Fibroblast of lung (primary cell): Measurements from ENCODE around the gene SOX1. TPM values are rescaled to one million over a fixed set of nuclear protein-coding genes. Genes with fewer than 3 reads are reported as not detected.

Experiments
- DNase-seq, 2 donors: peaks; one replicate each; pipeline versions ENCODE4 v3.0.0 to v3.0.0-alpha.2; 2010; ENCODE audit warnings: low read depth in 2 of 2
- H2AFZ ChIP-seq: 2 replicates; pipeline ENCODE4 v1.5.1; 2012; ENCODE audit warnings: low read length, control low read depth, inconsistent platforms
- H3K27ac ChIP-seq: 2 replicates; pipeline ENCODE4 v1.5.1; 2011; ENCODE audit warnings: low read length, control low read depth; ENCODE audit not compliant: insufficient read depth
- H3K27me3 ChIP-seq: 2 replicates; pipeline ENCODE4 v1.5.1; 2011; ENCODE audit warnings: mild to moderate bottlenecking, low read length; ENCODE audit not compliant: control insufficient read depth, insufficient read depth
- H3K36me3 ChIP-seq: 2 replicates; pipeline ENCODE4 v1.5.1; 2011; ENCODE audit warnings: low read length; ENCODE audit not compliant: control insufficient read depth, insufficient read depth
- H3K4me1 ChIP-seq: 2 replicates; pipeline ENCODE4 v1.5.1; 2011; ENCODE audit warnings: low read length; ENCODE audit not compliant: control insufficient read depth, insufficient read depth; ENCODE audit errors: extremely low read depth
- H3K4me2 ChIP-seq: 2 replicates; pipeline ENCODE4 v1.5.1; 2011; ENCODE audit warnings: low read length, control low read depth; ENCODE audit not compliant: insufficient read depth; ENCODE audit errors: extremely low read depth
- H3K4me3 ChIP-seq, 4 experiments: fragments of 200-600 bp in 1 of 4; sonication (generic) in 1 of 4; replicated peaks in 1 of 4; 2 replicates each; pipeline ENCODE4 v1.5.1; 2011 to 2016; ENCODE audit warnings: low read length in 4 of 4, low read depth in 3 of 4, mild to moderate bottlenecking in 3 of 4, control low read depth in 2 of 4, inconsistent platforms in 1 of 4, mixed read lengths in 1 of 4; ENCODE audit not compliant: insufficient read depth in 1 of 4; ENCODE audit errors: control extremely low read depth in 1 of 4
- H3K79me2 ChIP-seq: 2 replicates; pipeline ENCODE4 v1.5.1; 2012; ENCODE audit warnings: mild to moderate bottlenecking, low read length, inconsistent platforms; ENCODE audit not compliant: control insufficient read depth, insufficient read depth
- H3K9ac ChIP-seq: 2 replicates; pipeline ENCODE4 v1.5.1; 2011; ENCODE audit warnings: mild to moderate bottlenecking, low read length, control low read depth; ENCODE audit not compliant: insufficient read depth
- H3K9me3 ChIP-seq: 2 replicates; pipeline ENCODE4 v1.5.1; 2012; ENCODE audit warnings: low read depth, low read length; ENCODE audit not compliant: control insufficient read depth, insufficient read depth
- H4K20me1 ChIP-seq: 2 replicates; pipeline ENCODE4 v1.5.1; 2011; ENCODE audit warnings: low read length; ENCODE audit not compliant: control insufficient read depth, insufficient read depth; ENCODE audit errors: extremely low read depth
- CTCF ChIP-seq, 2 donors: IDR thresholded peaks in 1 of 2; conservative IDR thresholded peaks in 1 of 2; 1 replicate in 1 of 2; 2 replicates in 1 of 2; pipeline ENCODE4 v1.5.1; 2011 to 2012; ENCODE audit warnings: low read length in 2 of 2, control low read depth in 1 of 2, inconsistent platforms in 1 of 2, low read depth in 1 of 2, mild to moderate bottlenecking in 1 of 2
- EZH2 ChIP-seq: IDR thresholded peaks from 2 replicates; pipeline ENCODE4 v1.5.1; 2012; ENCODE audit warnings: low read length, control low read depth, mild to moderate bottlenecking; ENCODE audit errors: missing control alignments
- polyA plus RNA-seq, 2 donors: library from polyadenylated mRNA; depleted of rRNA in 1 of 2; stranded (reverse) in 1 of 2; unstranded in 1 of 2; fragments of >200 nt; gene quantifications; 2 replicates each; pipeline ENCODE4 v1.2.1, GENCODE V29; 2011 to 2012; ENCODE audit warnings: missing spikeins in 1 of 2
- total RNA-seq: library from RNA; depleted of rRNA; stranded (reverse); fragments of >200 nt; gene quantifications from 2 replicates; pipeline ENCODE4 v1.2.1, GENCODE V29; 2014

The SOX1 gene
- total and polyA plus RNA-seq, 2 donors (not counting 1 experiment from before 2014, with no cell fraction given): not detected

- H3K27ac ChIP-seq: no peak overlapping the region
- no peak overlapping the region for H3K9ac ChIP-seq
- no peak for TF ChIP-seq EZH2
- no peak for TF ChIP-seq CTCF (conservative IDR thresholded peaks at IDR 0.05 in 1 of 2, IDR thresholded peaks at IDR 0.05 in 1 of 2; ENCODE audit: low read depth in 1 of 2, low read length in 2 of 2)
- H3K9me3 ChIP-seq: no peaks in the 10 kb centered on the region
- H3K4me1 ChIP-seq: no peaks in the 10 kb centered on the region
- DNase-seq: no peak
- H3K4me2 ChIP-seq: no peak overlapping the region
- H3K27me3 ChIP-seq: peaks cover 54% of the 10 kb centered on the region
- H4K20me1 ChIP-seq: no peaks in the 10 kb centered on the region
- H3K4me3 ChIP-seq: no peak overlapping the region
- no peaks in the 10 kb centered on the region for H3K36me3 ChIP-seq
- H2AFZ ChIP-seq: no peak overlapping the region
- no peaks in the 10 kb centered on the region for H3K79me2 ChIP-seq
Observed at GRCh38 chr13:112061367-112062061, 5.4 kb upstream of the SOX1 start.

DNA sequence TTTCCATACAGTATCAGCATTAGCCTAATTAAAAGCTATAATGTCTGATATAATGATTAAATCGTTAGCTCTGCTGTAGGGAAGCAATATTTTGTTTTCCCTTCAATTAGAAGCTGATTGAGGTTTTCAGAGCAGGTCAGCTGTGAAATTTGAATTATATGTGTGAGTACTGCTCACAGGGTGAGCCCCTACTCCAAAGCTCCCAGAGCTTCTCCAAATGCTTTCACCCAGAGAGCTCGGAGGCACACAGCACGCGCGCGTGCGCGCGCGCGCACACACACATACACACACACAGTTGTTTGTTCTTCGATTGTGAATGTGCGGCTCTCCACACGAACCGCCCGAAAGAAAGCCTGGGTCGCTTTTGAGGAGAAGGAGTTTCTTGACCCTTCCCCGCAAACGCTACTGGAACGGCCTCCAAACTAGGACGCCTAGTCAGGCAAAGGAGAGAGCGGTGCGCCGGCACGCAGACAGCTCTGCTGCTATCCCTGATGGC, 4.8 kb upstream of the SOX1 start:
- Histone ChIP-seq H2AFZ (no peak overlapping the region), H3K27me3 (peaks cover 48% of the 10 kb centered on the region), H3K9me3 (no peaks in the 10 kb centered on the region), H3K4me1 (no peaks in the 10 kb centered on the region), H3K79me2 (no peaks in the 10 kb centered on the region), H3K4me2 (no peak overlapping the region), H3K4me3 (no peak overlapping the region), H3K27ac (no peak overlapping the region), H4K20me1 (no peaks in the 10 kb centered on the region), H3K9ac (no peak overlapping the region), H3K36me3 (no peaks in the 10 kb centered on the region)
- no peak for TF ChIP-seq EZH2
- no peak for TF ChIP-seq CTCF (conservative IDR thresholded peaks at IDR 0.05 in 1 of 2, IDR thresholded peaks at IDR 0.05 in 1 of 2; ENCODE audit: low read depth in 1 of 2, low read length in 2 of 2)
- no peak for DNase-seq

DNA sequence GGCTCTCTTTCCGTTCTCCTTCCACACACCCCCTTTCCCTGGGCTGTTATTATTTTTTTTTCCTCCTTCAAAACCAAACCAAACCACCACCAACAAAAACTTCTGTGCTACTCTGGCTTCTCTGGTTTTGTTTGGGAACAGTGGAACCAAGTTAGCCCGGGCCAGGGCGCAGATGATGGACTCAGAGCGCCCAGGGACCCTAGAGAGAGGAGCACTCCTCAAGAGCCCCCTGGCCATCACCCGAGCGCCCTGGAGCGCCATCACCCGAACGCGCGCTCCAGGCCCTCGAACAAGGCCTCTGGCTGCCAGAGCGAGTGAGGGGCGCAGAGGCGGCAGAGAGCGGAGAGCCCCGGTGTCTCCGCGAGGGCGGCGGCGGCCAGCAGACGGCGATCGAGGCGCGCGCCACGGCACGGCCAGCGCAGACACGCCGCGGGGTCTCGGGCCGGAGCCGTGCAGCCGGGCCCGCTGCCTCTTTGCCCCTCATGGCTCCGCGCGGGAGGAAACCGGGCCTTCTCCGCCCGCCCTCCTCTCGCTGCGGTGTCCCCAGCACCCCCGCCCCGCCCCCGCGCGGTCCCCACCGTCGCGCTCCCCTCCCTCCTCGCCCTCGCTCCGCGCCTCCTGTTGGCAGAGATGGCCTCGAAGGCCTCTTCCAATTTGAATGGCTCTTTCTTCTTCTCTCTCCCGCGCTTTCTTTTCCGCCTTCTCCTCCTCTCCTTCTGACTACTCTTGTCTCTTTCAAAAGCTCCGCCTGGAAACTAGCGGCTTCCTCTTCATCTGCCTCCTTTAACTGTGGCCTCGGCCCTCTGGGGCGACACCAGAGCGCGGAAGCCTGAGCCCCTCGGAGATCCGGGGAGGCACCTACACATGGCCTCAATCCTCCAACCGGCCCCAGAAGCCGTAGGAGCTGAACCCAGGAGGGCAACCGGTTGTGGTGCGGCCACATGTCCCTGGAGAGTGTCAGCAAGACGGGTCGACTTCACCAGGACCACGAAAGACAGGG, 4.1 kb upstream of the SOX1 start:
- no peak for DNase-seq
- Histone ChIP-seq H4K20me1 (no peaks in the 10 kb centered on the region), H3K9me3 (no peaks in the 10 kb centered on the region), H3K27ac (no peak overlapping the region), H2AFZ (no peak overlapping the region), H3K27me3 (peaks cover 44% of the 10 kb centered on the region), H3K4me1 (no peaks in the 10 kb centered on the region), H3K79me2 (no peaks in the 10 kb centered on the region), H3K36me3 (no peaks in the 10 kb centered on the region), H3K9ac (no peak overlapping the region), H3K4me2 (no peak overlapping the region), H3K4me3 (no peak overlapping the region)
- no peak for TF ChIP-seq EZH2
- no peak for TF ChIP-seq CTCF (conservative IDR thresholded peaks at IDR 0.05 in 1 of 2, IDR thresholded peaks at IDR 0.05 in 1 of 2; ENCODE audit: low read depth in 1 of 2, low read length in 2 of 2)
